Thyroid gland (tissue), 4 donors: ENCODE data around the gene OTOG. TPM values are rescaled to one million over a fixed set of nuclear protein-coding genes. Genes with fewer than 3 reads are reported as not detected.

Source experiments
- DNase-seq, 2 donors: peaks; one replicate each; pipeline ENCODE4 v3.0.0-alpha.2; 2019
- H3K27ac ChIP-seq, 3 donors: fragments of 200-600 bp; sonication (generic); 1 replicate in 2 of 3; 2 replicates in 1 of 3; pipeline ENCODE4 v1.5.1; 2016 to 2019; ENCODE audit warnings: mild to moderate bottlenecking in 1 of 3, moderate library complexity in 1 of 3
- H3K27me3 ChIP-seq: fragments of 200-600 bp; sonication (generic); one replicate; pipeline ENCODE4 v1.5.1; 2019
- H3K36me3 ChIP-seq, 2 donors: fragments of 200-600 bp; sonication (generic); one replicate each; pipeline ENCODE4 v1.5.1; 2016 to 2019
- H3K4me1 ChIP-seq, 2 donors: fragments of 200-600 bp; sonication (generic); one replicate each; pipeline ENCODE4 v1.5.1; 2017 to 2019
- H3K4me3 ChIP-seq, 3 donors: fragments of 200-600 bp; sonication (generic); replicated peaks in 1 of 3; 1 replicate in 2 of 3; 2 replicates in 1 of 3; pipeline ENCODE4 v1.5.1; 2016; ENCODE audit warnings: mild to moderate bottlenecking in 1 of 3
- H3K9me3 ChIP-seq: fragments of 200-600 bp; sonication (generic); one replicate; pipeline ENCODE4 v1.5.1; 2017
- POLR2A ChIP-seq, 2 donors: fragments of 450-650 bp; IDR thresholded peaks; one replicate each; pipeline ENCODE4 v1.6.1; 2017; ENCODE audit warnings: antibody characterized with exemption in 2 of 2, mild to moderate bottlenecking in 2 of 2, moderate library complexity in 1 of 2
- whole genome bisulfite sequencing, 2 donors: methylation state at CpG; one replicate each; pipeline ENCODE4 v1.1.5; 2017; 5-methylcytosine and 5-hydroxymethylcytosine counted together
- intact Hi-C: fragments of 100-400 bp; cut with DNase I; formaldehyde crosslinking; loops from one replicate; pipeline ENCODE4 v1.15.1; 2023
- total RNA-seq, 4 donors: library from RNA; depleted of rRNA; stranded (reverse); fragments of >200 nt; gene quantifications; one replicate each; pipeline ENCODE4 v1.2.3, GENCODE V29; 2016
- TF ChIP-seq, protein P1 (sequence below), 6 experiments: fragments of 200-600 bp in 3 of 6; fragments of 450-650 bp in 3 of 6; sonication (generic) in 3 of 6; IDR thresholded peaks; one replicate each; pipeline ENCODE4 v1.5.1; 2016 to 2019; ENCODE audit warnings: antibody characterized with exemption in 6 of 6, mild to moderate bottlenecking in 2 of 6, inconsistent platforms in 1 of 6, moderate library complexity in 1 of 6

OTOG gene
- total RNA-seq, 4 donors from 2014 or later: not detected

DNA sequence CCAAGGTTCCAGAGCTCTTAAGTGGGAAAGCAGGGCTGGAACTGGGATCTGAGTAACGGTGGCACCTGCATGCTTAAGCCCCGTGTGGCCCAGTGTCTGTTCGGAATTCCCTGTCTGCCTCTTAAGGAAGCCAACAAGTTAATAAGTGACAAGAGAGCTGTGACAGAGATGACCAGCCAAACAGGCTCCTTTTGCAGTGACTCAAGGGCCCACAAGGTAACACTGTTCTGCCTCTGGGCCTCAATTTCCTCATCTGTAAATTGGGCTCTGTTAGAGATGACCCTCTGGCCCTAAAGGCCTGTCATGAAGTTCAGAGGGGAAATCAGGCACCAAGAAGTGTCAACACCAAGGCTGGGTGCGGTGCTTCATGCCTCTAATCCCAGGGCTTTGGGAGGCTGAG is 21.5 kb upstream of the OTOG start:
- no peaks in the 10 kb centered on the region for H3K27me3 ChIP-seq
- no peak for DNase-seq
- H3K27ac ChIP-seq: no peak overlapping the region
- H3K9me3 ChIP-seq: no peaks in the 10 kb centered on the region
- no peaks in the 10 kb centered on the region for H3K36me3 ChIP-seq
- TF ChIP-seq, protein P1, sequence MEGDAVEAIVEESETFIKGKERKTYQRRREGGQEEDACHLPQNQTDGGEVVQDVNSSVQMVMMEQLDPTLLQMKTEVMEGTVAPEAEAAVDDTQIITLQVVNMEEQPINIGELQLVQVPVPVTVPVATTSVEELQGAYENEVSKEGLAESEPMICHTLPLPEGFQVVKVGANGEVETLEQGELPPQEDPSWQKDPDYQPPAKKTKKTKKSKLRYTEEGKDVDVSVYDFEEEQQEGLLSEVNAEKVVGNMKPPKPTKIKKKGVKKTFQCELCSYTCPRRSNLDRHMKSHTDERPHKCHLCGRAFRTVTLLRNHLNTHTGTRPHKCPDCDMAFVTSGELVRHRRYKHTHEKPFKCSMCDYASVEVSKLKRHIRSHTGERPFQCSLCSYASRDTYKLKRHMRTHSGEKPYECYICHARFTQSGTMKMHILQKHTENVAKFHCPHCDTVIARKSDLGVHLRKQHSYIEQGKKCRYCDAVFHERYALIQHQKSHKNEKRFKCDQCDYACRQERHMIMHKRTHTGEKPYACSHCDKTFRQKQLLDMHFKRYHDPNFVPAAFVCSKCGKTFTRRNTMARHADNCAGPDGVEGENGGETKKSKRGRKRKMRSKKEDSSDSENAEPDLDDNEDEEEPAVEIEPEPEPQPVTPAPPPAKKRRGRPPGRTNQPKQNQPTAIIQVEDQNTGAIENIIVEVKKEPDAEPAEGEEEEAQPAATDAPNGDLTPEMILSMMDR (IDR thresholded peaks at IDR 0.05): no peak
- TF ChIP-seq POLR2A (IDR thresholded peaks at IDR 0.05): no peak
- H3K4me1 ChIP-seq: peaks cover 0 to 27% of the 10 kb centered on the region in 2 donors
- 86 to 92% methylated on average over 4 of the region's 4 CpGs for WGBS, 2 donors
- no peak overlapping the region for H3K4me3 ChIP-seq
- intact Hi-C loops: no loop called here

GRCh38 chr11:17526326-17526725 is 20.7 kb upstream of the OTOG start:
- Histone ChIP-seq H3K4me1 (peaks cover 0 to 27% of the 10 kb centered on the region in 2 donors), H3K4me3 (no peak overlapping the region), H3K36me3 (no peaks in the 10 kb centered on the region), H3K27me3 (no peaks in the 10 kb centered on the region), H3K27ac (peak overlapping the region in 1 of 3 donors; percentile 50), H3K9me3 (no peaks in the 10 kb centered on the region)
- WGBS, 2 donors: 74 to 88% methylated on average over 10 to 13 of the region's 13 CpGs
- intact Hi-C loops: no loop called here
- DNase-seq: no peak
- TF ChIP-seq, protein P1 (IDR thresholded peaks at IDR 0.05): no peak
- TF ChIP-seq POLR2A (IDR thresholded peaks at IDR 0.05): no peak

GRCh38 chr11:17526931-17527627 is 20.0 kb upstream of the OTOG start:
- intact Hi-C loops: no loop called here
- Histone ChIP-seq H3K27me3 (no peaks in the 10 kb centered on the region), H3K4me3 (no peak overlapping the region), H3K4me1 (peaks cover 0 to 27% of the 10 kb centered on the region in 2 donors), H3K36me3 (no peaks in the 10 kb centered on the region), H3K9me3 (no peaks in the 10 kb centered on the region), H3K27ac (peak overlapping the region in 2 of 3 donors; percentile 34 to 70)
- 54 to 55% methylated on average over 13 to 14 of the region's 20 CpGs for WGBS, 2 donors
- TF ChIP-seq POLR2A (IDR thresholded peaks at IDR 0.05): no peak
- TF ChIP-seq, protein P1 (IDR thresholded peaks at IDR 0.05): no peak
- DNase-seq: peak; percentile 76 to 84

- peaks cover 0 to 27% of the 10 kb centered on the region in 2 donors for H3K4me1 ChIP-seq
- H3K9me3 ChIP-seq: no peaks in the 10 kb centered on the region
- no peaks in the 10 kb centered on the region for H3K27me3 ChIP-seq
- TF ChIP-seq POLR2A (IDR thresholded peaks at IDR 0.05): no peak
- TF ChIP-seq, protein P1 (IDR thresholded peaks at IDR 0.05): no peak
- H3K36me3 ChIP-seq: no peaks in the 10 kb centered on the region
- no peak for DNase-seq
- intact Hi-C loops: no loop called here
- H3K4me3 ChIP-seq: no peak overlapping the region
- 73 to 78% methylated on average over 3 of the region's 3 CpGs for WGBS, 2 donors
- peak overlapping the region in 2 of 3 donors; percentile 34 to 70 for H3K27ac ChIP-seq
Measured at GRCh38 chr11:17527628-17527995, 19.4 kb upstream of the OTOG start.

DNA sequence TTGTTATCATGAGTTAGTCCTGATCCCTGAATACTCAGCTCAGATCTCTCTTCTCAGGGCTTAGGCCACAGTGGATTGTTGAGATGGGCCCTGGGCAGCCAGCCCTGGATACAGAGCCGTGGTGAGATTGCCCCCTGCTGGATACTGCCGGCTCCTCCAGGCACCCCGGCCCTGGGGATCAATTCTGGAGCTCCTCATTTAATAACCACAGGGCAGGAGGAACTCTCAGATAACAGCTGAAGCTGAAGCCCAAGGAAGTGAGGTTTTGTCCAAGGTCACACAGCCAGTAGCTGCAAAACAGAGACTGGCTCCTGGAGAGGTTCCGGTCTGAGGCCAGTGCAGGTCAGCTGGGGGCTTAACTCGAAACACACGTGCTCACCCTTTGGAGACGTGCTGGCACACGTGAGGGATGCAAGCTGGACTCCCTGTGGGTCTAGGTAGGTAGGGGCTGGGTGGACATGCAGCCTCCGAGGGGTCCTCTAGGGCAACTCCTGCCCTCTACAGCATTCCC is 18.8 kb upstream of the OTOG start:
- DNase-seq: peak; percentile 59 to 69
- 24 to 33% methylated on average over 4 to 5 of the region's 9 CpGs for WGBS, 2 donors
- H3K27me3 ChIP-seq: no peaks in the 10 kb centered on the region

More for the DNA sequence above, 18.8 kb upstream of the OTOG start:
- H3K4me3 ChIP-seq: no peak overlapping the region
- intact Hi-C loops: no loop called here
- no peaks in the 10 kb centered on the region for H3K36me3 ChIP-seq
- no peaks in the 10 kb centered on the region for H3K9me3 ChIP-seq
- H3K27ac ChIP-seq: peak overlapping the region in 2 of 3 donors; percentile 34 to 70
- H3K4me1 ChIP-seq: peaks cover 0 to 27% of the 10 kb centered on the region in 2 donors
- TF ChIP-seq, protein P1 (IDR thresholded peaks at IDR 0.05): peak in 5 of 6 experiments; percentile 17 to 62 (median 52)
- TF ChIP-seq POLR2A (IDR thresholded peaks at IDR 0.05): no peak
